Activated T-helper 17 cell treated with anti-CD3 and anti-CD28 coated beads, Interleukin-2, amount 50 U/mL, for 72 hours (primary cell): ENCODE results near the gene SNTG2. TPM values are rescaled to one million over a fixed set of nuclear protein-coding genes. Genes with fewer than 3 reads are reported as not detected.

ENCODE experiments used
- ATAC-seq: fragments of 150-1000 bp; cut with Tn5 transposase; replicated peaks from 2 replicates; pipeline ENCODE4 v1.10.0; 2021; ENCODE audit warnings: mild to moderate bottlenecking, moderate library complexity
- H3K27ac Mint-ChIP-seq: one replicate; pipeline ENCODE4 v1.8.0; 2022; ENCODE audit warnings: mixed read lengths
- H3K27me3 Mint-ChIP-seq: one replicate; pipeline ENCODE4 v1.8.0; 2022; ENCODE audit warnings: mixed read lengths
- H3K36me3 Mint-ChIP-seq: one replicate; pipeline ENCODE4 v1.8.0; 2022; ENCODE audit warnings: low read depth, mild to moderate bottlenecking, mixed read lengths
- H3K4me1 Mint-ChIP-seq: one replicate; pipeline ENCODE4 v1.8.0; 2022; ENCODE audit warnings: mixed read lengths
- H3K4me3 Mint-ChIP-seq: one replicate; pipeline ENCODE4 v1.8.0; 2022; ENCODE audit warnings: mild to moderate bottlenecking, mixed read lengths
- H3K9me3 Mint-ChIP-seq: one replicate; pipeline ENCODE4 v1.8.0; 2022; ENCODE audit warnings: mixed read lengths
- total RNA-seq, 2 donors: library from RNA; stranded (reverse); gene quantifications; one replicate each; pipeline ENCODE4 v1.2.3, GENCODE V29; 2022

The SNTG2 gene
- total RNA-seq, 2 donors from 2014 or later: 0.17 to 0.50 TPM

GRCh38 chr2:1022178-1022577 lies 71.5 kb downstream of the SNTG2 start:
- Mint-ChIP-seq H3K36me3 (no peaks in the 10 kb centered on the region), H3K4me1 (no peaks in the 10 kb centered on the region), H3K9me3 (peaks cover 3% of the 10 kb centered on the region), H3K27ac (no peak overlapping the region), H3K4me3 (no peak overlapping the region), H3K27me3 (peaks cover 3% of the 10 kb centered on the region)
- no peak for ATAC-seq

- peaks cover 3% of the 10 kb centered on the region for H3K27me3 Mint-ChIP-seq
- no peak overlapping the region for H3K27ac Mint-ChIP-seq
- ATAC-seq: no peak
These were observed 74.3 kb downstream of the SNTG2 start for GRCh38 chr2:1024981-1025380.

GRCh38 chr2:1026141-1026540 lies 75.5 kb downstream of the SNTG2 start:
- no peak for ATAC-seq
- Mint-ChIP-seq H3K27ac (no peak overlapping the region), H3K27me3 (peaks cover 3% of the 10 kb centered on the region), H3K9me3 (peaks cover 3% of the 10 kb centered on the region), H3K36me3 (no peaks in the 10 kb centered on the region), H3K4me3 (no peak overlapping the region), H3K4me1 (no peaks in the 10 kb centered on the region)

More at GRCh38 chr2:1024981-1025380, 74.3 kb downstream of the SNTG2 start:
- H3K9me3 Mint-ChIP-seq: peaks cover 3% of the 10 kb centered on the region
- H3K4me1 Mint-ChIP-seq: no peaks in the 10 kb centered on the region
- H3K36me3 Mint-ChIP-seq: no peaks in the 10 kb centered on the region
- H3K4me3 Mint-ChIP-seq: no peak overlapping the region

GRCh38 chr2:1028831-1029230 lies 78.2 kb downstream of the SNTG2 start:
- no peaks in the 10 kb centered on the region for H3K4me1 Mint-ChIP-seq

GRCh38 chr2:1032030-1032429 lies 81.4 kb downstream of the SNTG2 start:
- Mint-ChIP-seq H3K36me3 (no peaks in the 10 kb centered on the region), H3K27me3 (no peaks in the 10 kb centered on the region), H3K4me3 (peak overlapping the region; percentile 58), H3K9me3 (peaks cover 4% of the 10 kb centered on the region), H3K4me1 (no peaks in the 10 kb centered on the region), H3K27ac (peak overlapping the region; percentile 11)
- peak; percentile 97 for ATAC-seq

More at GRCh38 chr2:1028831-1029230, 78.2 kb downstream of the SNTG2 start:
- Mint-ChIP-seq H3K9me3 (peaks cover 3% of the 10 kb centered on the region), H3K27ac (no peak overlapping the region), H3K36me3 (no peaks in the 10 kb centered on the region), H3K27me3 (peaks cover 3% of the 10 kb centered on the region), H3K4me3 (no peak overlapping the region)
- ATAC-seq: no peak

- H3K36me3 Mint-ChIP-seq: no peaks in the 10 kb centered on the region
- no peaks in the 10 kb centered on the region for H3K27me3 Mint-ChIP-seq
- no peaks in the 10 kb centered on the region for H3K4me1 Mint-ChIP-seq
- H3K4me3 Mint-ChIP-seq: peak overlapping the region; percentile 58
- H3K9me3 Mint-ChIP-seq: peaks cover 4% of the 10 kb centered on the region
- peak overlapping the region; percentile 11 for H3K27ac Mint-ChIP-seq
- no peak for ATAC-seq
These were observed 82.4 kb downstream of the SNTG2 start for GRCh38 chr2:1033069-1033468.

GRCh38 chr2:1037066-1037465 lies 86.4 kb downstream of the SNTG2 start:
- H3K27me3 Mint-ChIP-seq: no peaks in the 10 kb centered on the region
- no peak for ATAC-seq
- H3K9me3 Mint-ChIP-seq: peaks cover 4% of the 10 kb centered on the region
- no peak overlapping the region for H3K4me3 Mint-ChIP-seq
- no peaks in the 10 kb centered on the region for H3K36me3 Mint-ChIP-seq
- no peak overlapping the region for H3K27ac Mint-ChIP-seq
- H3K4me1 Mint-ChIP-seq: no peaks in the 10 kb centered on the region

- ATAC-seq: no peak
- H3K9me3 Mint-ChIP-seq: no peaks in the 10 kb centered on the region
- H3K27me3 Mint-ChIP-seq: no peaks in the 10 kb centered on the region
- no peak overlapping the region for H3K27ac Mint-ChIP-seq
- no peak overlapping the region for H3K4me3 Mint-ChIP-seq
- no peaks in the 10 kb centered on the region for H3K4me1 Mint-ChIP-seq
- no peaks in the 10 kb centered on the region for H3K36me3 Mint-ChIP-seq
These were observed 88.9 kb downstream of the SNTG2 start for GRCh38 chr2:1039549-1039948.

- ATAC-seq: peak; percentile 65
- no peak overlapping the region for H3K4me3 Mint-ChIP-seq
- peaks cover 13% of the 10 kb centered on the region for H3K4me1 Mint-ChIP-seq
- H3K27ac Mint-ChIP-seq: no peak overlapping the region
- H3K9me3 Mint-ChIP-seq: peaks cover 10% of the 10 kb centered on the region
- H3K36me3 Mint-ChIP-seq: no peaks in the 10 kb centered on the region
- H3K27me3 Mint-ChIP-seq: no peaks in the 10 kb centered on the region
These were observed 90.6 kb downstream of the SNTG2 start for GRCh38 chr2:1041012-1041805.

- H3K9me3 Mint-ChIP-seq: peaks cover 13% of the 10 kb centered on the region
- no peaks in the 10 kb centered on the region for H3K27me3 Mint-ChIP-seq
- H3K27ac Mint-ChIP-seq: no peak overlapping the region
- peaks cover 14% of the 10 kb centered on the region for H3K4me1 Mint-ChIP-seq
- no peak overlapping the region for H3K4me3 Mint-ChIP-seq
- ATAC-seq: peak; percentile 63
- H3K36me3 Mint-ChIP-seq: no peaks in the 10 kb centered on the region
These were observed 94.5 kb downstream of the SNTG2 start for GRCh38 chr2:1045109-1045508.

GRCh38 chr2:1046067-1046466 lies 95.4 kb downstream of the SNTG2 start:
- no peak for ATAC-seq
- Mint-ChIP-seq H3K9me3 (peaks cover 13% of the 10 kb centered on the region), H3K27me3 (no peaks in the 10 kb centered on the region), H3K36me3 (no peaks in the 10 kb centered on the region), H3K4me3 (no peak overlapping the region), H3K27ac (no peak overlapping the region), H3K4me1 (peaks cover 15% of the 10 kb centered on the region)

GRCh38 chr2:1047485-1047884 lies 96.8 kb downstream of the SNTG2 start:
- Mint-ChIP-seq H3K4me3 (no peak overlapping the region), H3K36me3 (no peaks in the 10 kb centered on the region), H3K9me3 (peaks cover 13% of the 10 kb centered on the region), H3K27ac (no peak overlapping the region), H3K4me1 (peaks cover 18% of the 10 kb centered on the region), H3K27me3 (no peaks in the 10 kb centered on the region)
- ATAC-seq: no peak

GRCh38 chr2:1049691-1050090 lies 99.0 kb downstream of the SNTG2 start:
- peaks cover 13% of the 10 kb centered on the region for H3K9me3 Mint-ChIP-seq
- H3K4me3 Mint-ChIP-seq: no peak overlapping the region
- H3K36me3 Mint-ChIP-seq: no peaks in the 10 kb centered on the region
- no peak for ATAC-seq
- H3K27ac Mint-ChIP-seq: no peak overlapping the region
- no peaks in the 10 kb centered on the region for H3K27me3 Mint-ChIP-seq
- H3K4me1 Mint-ChIP-seq: peaks cover 18% of the 10 kb centered on the region

GRCh38 chr2:1051075-1051474 lies 100.4 kb downstream of the SNTG2 start:
- H3K4me3 Mint-ChIP-seq: no peak overlapping the region
- H3K27ac Mint-ChIP-seq: no peak overlapping the region
- peaks cover 4% of the 10 kb centered on the region for H3K9me3 Mint-ChIP-seq
- H3K4me1 Mint-ChIP-seq: peaks cover 6% of the 10 kb centered on the region
- no peaks in the 10 kb centered on the region for H3K27me3 Mint-ChIP-seq
- no peak for ATAC-seq
- no peaks in the 10 kb centered on the region for H3K36me3 Mint-ChIP-seq

- no peak overlapping the region for H3K27ac Mint-ChIP-seq
- no peak overlapping the region for H3K4me3 Mint-ChIP-seq
- no peaks in the 10 kb centered on the region for H3K36me3 Mint-ChIP-seq
- ATAC-seq: no peak
- no peaks in the 10 kb centered on the region for H3K27me3 Mint-ChIP-seq
- H3K4me1 Mint-ChIP-seq: peaks cover 4% of the 10 kb centered on the region
- H3K9me3 Mint-ChIP-seq: peaks cover 3% of the 10 kb centered on the region
These were observed 102.1 kb downstream of the SNTG2 start for GRCh38 chr2:1052771-1053191.
